Measurements from ENCODE around the gene TNFRSF6B. TPM values are rescaled to one million over a fixed set of nuclear protein-coding genes. Genes with fewer than 3 reads are reported as not detected.

TNFRSF6B gene
- total RNA-seq, 1 donor from 2014 or later = not detected

GRCh38 chr20:63731410-63731809 lies 35.0 kb downstream of the TNFRSF6B start:
- Mint-ChIP-seq H3K4me1 (ENCODE audit: unreplicated experiment) (no peaks in the 10 kb centered on the region), H3K36me3 (ENCODE audit: low read depth, unreplicated experiment) (peaks cover 28% of the 10 kb centered on the region), H3K9me3 (ENCODE audit: unreplicated experiment) (no peaks in the 10 kb centered on the region), H3K27ac (ENCODE audit: unreplicated experiment) (no peak overlapping the region), H3K4me3 (ENCODE audit: unreplicated experiment) (no peak overlapping the region), H3K27me3 (ENCODE audit: unreplicated experiment) (peaks cover 13% of the 10 kb centered on the region)
- no peak for DNase-seq (ENCODE audit: low spot score)
- TF ChIP-seq CTCF (IDR thresholded peaks at IDR 0.05; ENCODE audit: unreplicated experiment) = no peak

GRCh38 chr20:63732118-63733095 lies 36.0 kb downstream of the TNFRSF6B start:
- H3K27ac Mint-ChIP-seq (ENCODE audit: unreplicated experiment) = no peak overlapping the region
- H3K4me1 Mint-ChIP-seq (ENCODE audit: unreplicated experiment) = no peaks in the 10 kb centered on the region
- H3K9me3 Mint-ChIP-seq (ENCODE audit: unreplicated experiment) = no peaks in the 10 kb centered on the region
- DNase-seq (ENCODE audit: low spot score) = no peak
- peaks cover 16% of the 10 kb centered on the region for H3K27me3 Mint-ChIP-seq (ENCODE audit: unreplicated experiment)
- peaks cover 24% of the 10 kb centered on the region for H3K36me3 Mint-ChIP-seq (ENCODE audit: low read depth, unreplicated experiment)
- no peak overlapping the region for H3K4me3 Mint-ChIP-seq (ENCODE audit: unreplicated experiment)
- TF ChIP-seq CTCF (IDR thresholded peaks at IDR 0.05; ENCODE audit: unreplicated experiment) = no peak

- Mint-ChIP-seq H3K4me1 (ENCODE audit: unreplicated experiment) (no peaks in the 10 kb centered on the region), H3K9me3 (ENCODE audit: unreplicated experiment) (no peaks in the 10 kb centered on the region), H3K36me3 (ENCODE audit: low read depth, unreplicated experiment) (peaks cover 24% of the 10 kb centered on the region), H3K27me3 (ENCODE audit: unreplicated experiment) (peaks cover 16% of the 10 kb centered on the region), H3K27ac (ENCODE audit: unreplicated experiment) (no peak overlapping the region), H3K4me3 (ENCODE audit: unreplicated experiment) (no peak overlapping the region)
- TF ChIP-seq CTCF (IDR thresholded peaks at IDR 0.05; ENCODE audit: unreplicated experiment) = no peak
- DNase-seq (ENCODE audit: low spot score) = no peak
These were observed 36.7 kb downstream of the TNFRSF6B start for GRCh38 chr20:63733117-63733516.

DNA sequence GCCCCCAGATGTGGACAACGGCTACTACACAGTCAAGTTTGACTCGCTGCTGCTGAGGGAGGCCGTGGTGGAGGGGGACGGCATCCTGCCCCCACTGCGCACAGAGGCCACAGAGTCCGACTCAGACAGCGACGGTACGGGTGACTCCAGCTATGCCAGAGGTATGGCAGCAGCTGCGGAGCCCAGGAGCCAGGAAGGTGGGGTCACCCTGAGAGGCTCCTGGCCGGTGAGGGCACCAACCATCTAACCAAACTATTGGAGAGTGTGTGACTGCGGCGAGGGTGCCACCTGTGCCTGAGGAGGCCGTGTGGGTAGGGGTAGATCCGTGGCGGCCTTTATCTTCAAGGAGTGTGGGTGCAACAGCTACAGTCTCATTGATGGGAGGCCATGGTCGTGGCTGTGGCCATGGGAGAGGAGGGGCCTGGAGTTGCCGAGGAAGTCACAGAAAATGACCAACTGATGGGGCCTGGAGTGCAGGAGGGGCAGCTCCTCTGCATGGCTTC lies 37.2 kb downstream of the TNFRSF6B start:
- Mint-ChIP-seq H3K36me3 (ENCODE audit: low read depth, unreplicated experiment) (peaks cover 22% of the 10 kb centered on the region), H3K4me3 (ENCODE audit: unreplicated experiment) (peak overlapping the region; percentile 74), H3K4me1 (ENCODE audit: unreplicated experiment) (no peaks in the 10 kb centered on the region), H3K27me3 (ENCODE audit: unreplicated experiment) (peaks cover 16% of the 10 kb centered on the region), H3K27ac (ENCODE audit: unreplicated experiment) (peak overlapping the region; percentile 14), H3K9me3 (ENCODE audit: unreplicated experiment) (no peaks in the 10 kb centered on the region)
- TF ChIP-seq CTCF (IDR thresholded peaks at IDR 0.05; ENCODE audit: unreplicated experiment) = no peak
- DNase-seq (ENCODE audit: low spot score) = no peak

Measured in endothelial cell (in vitro differentiated cells).